GM12801 (cell line): ENCODE data around the gene IL10RA.

Experiments used
- TF ChIP-seq, protein P1 (sequence below): IDR thresholded peaks from one replicate; pipeline ENCODE4 v1.5.1; 2011; ENCODE audit warnings: control low read depth; ENCODE audit not compliant: insufficient read length; ENCODE audit errors: extremely low read depth

Gene IL10RA

DNA sequence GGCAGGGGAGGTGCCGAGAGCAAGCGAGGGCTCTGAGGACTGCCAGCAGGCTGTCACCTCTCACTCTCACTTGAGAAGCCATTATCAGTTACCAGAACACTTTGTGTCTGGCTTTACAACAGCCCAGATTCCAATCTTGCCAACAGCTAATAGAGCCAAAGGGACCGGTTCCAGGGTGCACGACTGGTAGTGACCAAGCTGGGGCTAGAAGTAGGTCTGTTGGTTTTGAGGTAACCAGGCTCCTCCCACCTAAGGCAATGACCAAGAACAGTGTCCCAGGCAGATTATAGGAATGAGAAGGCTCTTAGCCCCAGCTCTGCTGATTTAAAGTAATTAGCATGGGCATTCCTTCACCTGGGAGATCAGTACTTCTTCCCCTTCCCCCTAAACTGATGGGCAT, 7.2 kb upstream of the IL10RA start:
- TF ChIP-seq, protein P1, sequence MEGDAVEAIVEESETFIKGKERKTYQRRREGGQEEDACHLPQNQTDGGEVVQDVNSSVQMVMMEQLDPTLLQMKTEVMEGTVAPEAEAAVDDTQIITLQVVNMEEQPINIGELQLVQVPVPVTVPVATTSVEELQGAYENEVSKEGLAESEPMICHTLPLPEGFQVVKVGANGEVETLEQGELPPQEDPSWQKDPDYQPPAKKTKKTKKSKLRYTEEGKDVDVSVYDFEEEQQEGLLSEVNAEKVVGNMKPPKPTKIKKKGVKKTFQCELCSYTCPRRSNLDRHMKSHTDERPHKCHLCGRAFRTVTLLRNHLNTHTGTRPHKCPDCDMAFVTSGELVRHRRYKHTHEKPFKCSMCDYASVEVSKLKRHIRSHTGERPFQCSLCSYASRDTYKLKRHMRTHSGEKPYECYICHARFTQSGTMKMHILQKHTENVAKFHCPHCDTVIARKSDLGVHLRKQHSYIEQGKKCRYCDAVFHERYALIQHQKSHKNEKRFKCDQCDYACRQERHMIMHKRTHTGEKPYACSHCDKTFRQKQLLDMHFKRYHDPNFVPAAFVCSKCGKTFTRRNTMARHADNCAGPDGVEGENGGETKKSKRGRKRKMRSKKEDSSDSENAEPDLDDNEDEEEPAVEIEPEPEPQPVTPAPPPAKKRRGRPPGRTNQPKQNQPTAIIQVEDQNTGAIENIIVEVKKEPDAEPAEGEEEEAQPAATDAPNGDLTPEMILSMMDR = no peak

DNA sequence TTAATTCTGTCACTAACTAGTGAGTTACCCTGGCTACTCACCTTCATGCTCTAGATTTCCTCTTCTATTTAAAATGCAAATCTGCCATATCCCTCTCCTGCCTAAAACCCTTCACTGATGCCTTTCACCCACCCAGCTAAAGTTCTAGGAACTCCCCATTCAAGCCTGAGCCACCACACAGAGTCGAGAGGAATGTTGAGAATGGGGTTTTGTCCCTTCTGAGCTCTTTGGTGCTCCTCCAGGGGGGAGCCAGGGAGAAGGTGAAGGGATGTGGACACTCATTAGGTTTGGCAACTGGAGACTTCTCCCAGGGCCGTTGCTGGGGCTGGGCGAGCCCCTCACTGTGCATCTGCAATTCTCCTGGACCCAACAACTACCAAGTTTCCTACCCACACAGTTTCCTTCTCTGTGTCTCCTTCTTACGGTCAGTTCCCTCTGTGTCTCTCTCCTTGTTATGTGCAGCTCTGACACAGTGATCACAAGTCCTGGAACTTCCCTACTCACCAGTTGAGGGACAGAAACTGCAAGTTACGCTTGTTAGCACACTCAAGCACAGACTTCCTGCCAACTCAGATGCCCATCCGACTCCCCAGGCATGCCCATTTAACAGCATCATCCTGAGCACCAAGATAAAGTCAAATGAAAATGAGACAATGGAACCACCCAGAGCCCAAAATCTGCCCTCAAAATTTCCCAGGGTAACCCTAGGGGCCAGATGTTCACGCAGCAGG, 6.5 kb upstream of the IL10RA start:
- TF ChIP-seq, protein P1 = no peak

DNA sequence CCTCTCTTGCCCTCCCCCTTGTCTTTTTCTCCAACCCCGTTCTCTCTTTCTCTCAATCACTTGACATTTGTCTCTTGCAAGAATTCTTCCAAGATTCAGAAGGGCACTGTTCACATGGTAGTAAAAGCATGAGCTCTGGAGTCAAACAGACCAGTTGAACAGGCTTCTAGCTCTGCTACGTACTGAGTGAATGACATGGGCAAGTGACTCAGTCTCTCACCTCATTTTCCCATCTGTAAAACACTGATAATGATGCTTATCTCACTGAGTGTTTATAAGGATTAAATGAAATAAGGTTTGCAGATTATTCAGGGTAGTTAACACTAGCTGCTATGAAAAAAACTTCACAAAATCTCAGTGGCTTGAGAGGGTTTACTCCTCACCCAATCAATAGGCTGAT, 5.9 kb upstream of the IL10RA start:
- TF ChIP-seq, protein P1 = no peak

DNA sequence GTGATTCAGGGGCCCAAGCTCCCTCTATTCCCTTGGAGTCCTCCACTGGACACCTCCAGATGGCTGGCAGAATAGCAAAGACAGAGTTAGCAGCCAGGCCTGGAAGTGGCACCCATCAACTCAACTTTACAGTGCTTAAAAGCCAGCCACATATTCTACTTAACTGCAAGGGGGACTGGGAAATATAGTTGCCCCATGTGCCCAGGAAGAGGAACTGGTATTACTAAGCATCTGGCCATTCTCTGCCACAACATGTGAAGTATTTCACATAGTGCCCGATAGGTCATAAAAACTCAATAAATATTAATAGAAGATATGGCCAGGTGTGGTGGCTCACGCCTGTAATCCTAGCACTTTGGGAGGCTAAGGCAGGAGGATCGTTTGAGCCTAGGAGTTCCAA, 5.5 kb upstream of the IL10RA start:
- TF ChIP-seq, protein P1 = no peak

DNA sequence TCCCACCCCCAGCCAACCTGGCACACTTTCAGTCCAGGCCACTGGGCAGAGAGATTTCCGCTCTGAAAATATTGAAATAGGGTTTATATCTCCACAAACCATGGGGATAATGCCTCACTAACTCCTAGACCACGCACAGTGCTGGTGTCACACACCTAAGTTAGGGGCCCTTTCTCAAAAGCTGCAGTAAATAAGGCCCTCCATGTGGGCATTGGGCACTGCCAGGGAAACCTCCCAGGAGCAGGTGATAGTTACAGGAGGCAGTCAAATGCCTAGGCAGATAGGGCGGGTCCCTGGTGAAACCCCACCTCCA, 3.1 kb upstream of the IL10RA start:
- TF ChIP-seq, protein P1 = no peak

DNA sequence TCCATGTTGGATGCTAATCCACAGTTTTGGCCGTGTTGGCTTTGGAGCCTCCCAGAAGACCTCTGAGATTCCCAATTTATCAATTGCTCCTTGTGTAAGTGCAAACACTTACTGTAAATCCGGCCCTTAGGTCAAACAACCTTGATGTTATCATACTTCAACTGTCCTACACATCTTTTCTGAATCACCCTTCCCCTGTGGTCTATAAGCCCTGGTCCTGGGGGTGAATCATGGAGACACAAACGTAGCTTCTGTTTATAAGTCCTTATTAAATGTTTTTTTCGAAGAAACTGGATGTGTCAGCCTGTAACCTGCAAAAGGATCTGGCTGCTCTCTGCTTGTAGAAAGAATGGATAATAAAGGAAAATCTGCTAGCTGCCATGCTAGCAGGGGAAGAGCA, 1.7 kb upstream of the IL10RA start:
- TF ChIP-seq, protein P1 = no peak

DNA sequence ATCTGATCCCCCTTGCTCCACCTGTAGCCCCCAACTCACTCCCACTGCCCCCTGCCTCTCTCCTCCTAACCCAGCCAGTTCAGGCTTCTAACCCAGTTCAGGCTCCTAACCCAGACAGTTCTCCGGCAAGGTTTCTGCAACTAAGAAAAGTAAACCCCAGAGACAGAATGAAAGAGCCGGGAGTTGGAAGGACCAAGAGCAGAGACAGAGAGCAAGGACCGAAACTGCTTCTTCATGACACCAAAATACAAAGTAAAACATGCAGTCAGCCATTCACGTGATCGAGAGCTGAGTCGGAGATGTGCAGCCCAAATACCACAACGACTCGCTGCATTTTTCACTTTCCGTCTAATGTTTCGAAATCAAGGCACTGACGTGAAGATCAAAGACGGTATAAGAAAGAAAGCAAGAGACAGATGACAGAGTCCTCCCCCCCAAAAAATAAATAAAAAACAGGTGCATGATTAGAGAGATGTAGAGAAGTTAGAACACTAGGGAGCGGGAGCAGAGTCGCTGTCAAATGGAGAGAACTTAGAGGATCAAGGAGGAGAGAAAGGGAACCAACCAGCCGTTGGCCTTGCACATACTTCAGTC, 884 bp downstream of the IL10RA start:
- TF ChIP-seq, protein P1 = no peak
